Limb (tissue), 2 donors: ENCODE results near the gene ASB12.
"Not testable (repeated sequence)": the region's sequence is repeated elsewhere in the genome, so short reads cannot be mapped to it uniquely, and the experiment has no call there.

Experiments
- DNase-seq, 2 donors: peaks; one replicate each; pipeline ENCODE4 v3.0.0-alpha.2; 2016; ENCODE audit errors: extremely low spot score in 2 of 2

The ASB12 gene

GRCh38 chrX:64230123-64230970, at the start of gene ASB12:
Gene ASB12 (minus strand): TSS chrX:64230607. CDS start chrX:64225650, 4,957 bp downstream.
- DNase-seq, result no peak

- no peak for DNase-seq
These were observed 34.9 kb upstream of the ASB12 start for GRCh38 chrX:64265265-64265664.

- no peak for DNase-seq
These were observed 1.3 kb downstream of the ASB12 start for GRCh38 chrX:64229154-64229553.

- DNase-seq, result no peak
These were observed 12.4 kb downstream of the ASB12 start for GRCh38 chrX:64218023-64218422.

- not testable (repeated sequence) for DNase-seq
These were observed 16.4 kb downstream of the ASB12 start for GRCh38 chrX:64213989-64214388.

- DNase-seq, result peak; percentile 1 to 26
These were observed 23.7 kb downstream of the ASB12 start for GRCh38 chrX:64206556-64207162.

- DNase-seq, result peak; percentile 85 to 94
These were observed 24.5 kb downstream of the ASB12 start for GRCh38 chrX:64205735-64206501.

GRCh38 chrX:64205441-64205734, 25.0 kb downstream of the ASB12 start, which contains the start of gene AMER1:
Gene AMER1 (minus strand): TSS chrX:64205708. CDS start chrX:64193286, 12,422 bp downstream.
- no peak for DNase-seq

GRCh38 chrX:64204701-64205440, 25.5 kb downstream of the ASB12 start:
- peak; percentile 20 to 63 for DNase-seq

- peak in 1 of 2 donors; percentile 28 for DNase-seq
These were observed 26.2 kb downstream of the ASB12 start for GRCh38 chrX:64204252-64204651.

GRCh38 chrX:64202808-64203325, 27.5 kb downstream of the ASB12 start:
- DNase-seq, result no peak

GRCh38 chrX:64198036-64198435, 32.4 kb downstream of the ASB12 start:
- no peak for DNase-seq

GRCh38 chrX:64196606-64197005, 33.8 kb downstream of the ASB12 start:
- no peak for DNase-seq

- DNase-seq, result no peak
These were observed 34.5 kb downstream of the ASB12 start for GRCh38 chrX:64195862-64196261.

- DNase-seq, result no peak
These were observed 37.7 kb downstream of the ASB12 start for GRCh38 chrX:64192673-64193072.

GRCh38 chrX:64192040-64192439, 38.4 kb downstream of the ASB12 start:
- DNase-seq, result no peak

GRCh38 chrX:64191281-64192010, 39.0 kb downstream of the ASB12 start:
- no peak for DNase-seq

GRCh38 chrX:64190136-64190740, 40.2 kb downstream of the ASB12 start:
- DNase-seq, result no peak

GRCh38 chrX:64188901-64189300, 41.5 kb downstream of the ASB12 start:
- DNase-seq, result no peak

- no peak for DNase-seq
These were observed 42.7 kb downstream of the ASB12 start for GRCh38 chrX:64187762-64188150.
